GOT3 (cell line): ENCODE results near the gene GIPC3.
A peak's percentile ranks its signal among the peaks of the same experiment; 100 is the strongest.
"Not testable (repeated sequence)": the region's sequence is repeated elsewhere in the genome, so short reads cannot be mapped to it uniquely, and the experiment has no call there.

ENCODE experiments used
- DNase-seq: peaks from one replicate; lab custom pipeline; 2025; ENCODE audit warnings: mixed read lengths; lab: John Stamatoyannopoulos, UW

Gene GIPC3

DNA sequence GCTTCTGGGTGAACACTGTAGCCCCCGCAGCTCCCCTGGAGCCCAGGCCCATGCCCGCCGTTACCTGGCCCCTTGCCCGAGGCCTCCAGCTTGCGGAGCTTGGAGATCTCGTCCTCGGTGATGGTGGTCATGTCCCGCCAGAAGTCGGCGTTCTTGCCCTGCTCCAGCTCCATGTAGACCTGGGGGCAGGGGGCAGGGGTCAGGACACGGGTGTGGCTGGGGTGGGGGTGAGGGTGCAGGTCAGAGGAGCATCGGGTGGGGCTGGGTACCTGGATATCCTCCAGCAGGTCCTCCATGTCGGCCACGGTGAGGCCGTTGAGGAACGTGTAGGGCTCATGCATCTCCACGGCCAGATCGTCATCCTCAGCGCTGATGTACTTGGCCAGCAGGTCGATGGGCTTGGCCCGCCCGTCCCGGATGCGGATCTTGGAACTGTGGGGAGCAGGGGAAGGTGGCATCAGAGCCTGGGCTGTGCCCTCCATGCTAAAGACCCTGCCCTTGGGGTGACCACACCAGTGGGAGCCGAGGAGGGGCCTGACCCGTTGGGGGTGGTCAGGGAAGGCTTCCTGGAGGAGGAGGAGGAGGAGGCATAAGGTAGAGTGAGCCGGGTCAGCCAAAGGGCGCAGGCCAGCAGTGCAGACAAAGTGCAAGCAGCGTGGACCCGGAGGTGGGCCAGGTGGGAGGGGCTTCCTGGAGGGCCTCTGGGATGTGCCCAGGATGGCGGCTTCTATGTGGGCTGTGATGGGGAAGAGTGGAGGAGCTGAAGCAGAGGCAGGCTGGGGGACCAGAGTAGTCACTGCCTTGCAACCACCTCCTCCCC lies 33.7 kb downstream of the GIPC3 start:
- DNase-seq, result no peak

GRCh38 chr19:3619631-3620012 lies 34.3 kb downstream of the GIPC3 start:
- no peak for DNase-seq

- DNase-seq, result no peak
Observed at GRCh38 chr19:3620145-3620816, 35.0 kb downstream of the GIPC3 start.

DNA sequence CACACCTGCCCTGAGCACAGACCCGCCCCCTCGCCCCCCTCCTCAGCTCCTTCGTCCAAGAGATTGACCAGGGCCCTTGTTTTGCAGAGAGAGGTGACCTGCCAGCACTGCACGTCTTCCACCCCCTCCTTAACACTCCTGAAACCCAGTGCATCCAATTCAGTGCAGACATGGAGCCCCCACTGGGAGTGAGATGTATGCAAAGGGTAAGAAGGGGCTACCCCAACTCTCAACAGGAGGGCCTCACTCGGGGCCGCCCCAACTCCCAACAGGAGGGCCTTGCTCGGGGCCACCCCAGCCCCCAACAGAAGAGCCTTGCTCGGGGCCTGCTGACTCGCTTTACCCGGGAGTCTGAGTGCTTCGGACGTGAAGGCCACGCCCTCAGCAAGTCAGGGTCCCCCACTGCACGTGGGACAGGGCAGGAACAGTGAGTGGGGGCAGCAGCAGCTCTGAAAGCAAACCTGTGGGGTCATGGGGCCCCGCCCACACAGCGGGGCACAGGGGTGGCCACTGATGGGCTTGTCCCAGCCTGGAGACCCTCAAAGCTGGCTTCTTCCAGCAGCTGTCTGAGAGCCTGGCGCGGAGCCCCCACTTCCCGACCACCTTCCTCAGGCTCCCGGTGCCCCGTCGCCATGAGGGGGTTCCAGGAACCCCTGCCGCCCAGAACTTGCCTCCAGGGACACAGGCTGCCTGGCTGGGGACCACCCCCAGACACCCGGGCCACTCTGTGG lies 35.7 kb downstream of the GIPC3 start:
- no peak for DNase-seq

DNA sequence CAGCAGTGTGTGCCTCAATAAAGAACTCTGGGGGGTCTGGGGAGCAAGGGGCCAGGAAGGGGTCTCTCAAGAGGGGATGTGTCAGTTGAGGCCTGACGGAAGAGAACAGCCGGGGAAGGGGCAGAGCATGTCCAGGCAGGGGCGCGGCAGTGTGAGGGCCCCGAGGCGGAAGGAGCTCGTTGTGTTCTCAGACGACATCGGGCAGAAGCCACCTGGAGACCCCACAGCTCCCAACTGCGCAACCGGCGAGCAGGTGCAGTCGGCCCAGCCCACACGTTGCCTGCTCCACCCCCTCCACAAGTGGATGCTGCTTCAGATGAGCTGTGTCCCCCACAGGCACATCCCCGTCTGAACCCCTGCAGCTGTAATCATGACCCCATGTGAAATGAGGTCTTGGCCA lies 36.4 kb downstream of the GIPC3 start:
- no peak for DNase-seq

GRCh38 chr19:3622224-3622623 lies 36.9 kb downstream of the GIPC3 start:
- DNase-seq, result no peak

- DNase-seq, result no peak
Observed at GRCh38 chr19:3623716-3624115, 38.4 kb downstream of the GIPC3 start.

GRCh38 chr19:3625996-3626472 lies 40.8 kb downstream of the GIPC3 start:
- no peak for DNase-seq

GRCh38 chr19:3626473-3627350 lies 41.4 kb downstream of the GIPC3 start, which contains the start of gene CACTIN:
Gene CACTIN (minus strand): TSS chr19:3626790. CDS start chr19:3626762, 28 bp downstream.
- peak; percentile 95 for DNase-seq

DNA sequence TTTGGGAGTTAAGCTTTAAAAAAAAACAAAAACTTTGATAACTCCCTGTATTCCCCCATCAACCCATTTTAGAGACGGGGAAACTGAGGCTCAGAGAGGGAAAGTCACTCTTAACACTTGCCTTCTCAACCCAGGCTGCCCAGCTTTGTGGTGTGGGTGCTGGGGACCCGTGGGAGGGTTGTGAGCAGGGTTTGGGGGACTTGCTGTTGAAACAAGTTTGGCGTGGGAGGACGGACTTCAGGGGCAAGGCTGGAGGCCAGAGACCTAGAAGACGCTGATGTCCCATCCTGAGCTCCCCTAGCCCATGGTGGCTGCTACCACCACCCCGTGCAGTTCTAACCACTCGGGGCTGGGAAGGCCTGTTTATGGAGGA lies 42.1 kb downstream of the GIPC3 start:
- no peak for DNase-seq

DNA sequence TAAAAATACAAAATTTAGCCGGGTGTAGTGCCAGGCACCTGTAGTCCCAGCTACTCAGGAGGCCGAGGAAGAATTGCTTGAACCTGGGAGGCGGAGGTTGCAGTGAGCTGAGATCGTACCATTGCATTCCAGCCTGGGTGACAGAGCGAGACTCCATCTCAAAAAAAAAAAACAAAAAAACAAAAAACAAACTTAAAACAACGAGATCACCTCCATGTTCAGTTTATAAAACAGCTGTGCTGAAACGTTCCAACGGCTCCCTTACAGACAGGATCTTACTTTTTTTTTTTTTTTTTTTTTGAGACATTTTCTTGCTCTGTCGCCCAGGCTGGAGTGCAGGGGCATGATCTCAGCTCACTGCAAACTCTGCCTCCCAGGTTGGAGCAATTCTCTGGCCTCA lies 43.5 kb downstream of the GIPC3 start:
- not testable (repeated sequence) for DNase-seq

- no peak for DNase-seq
Observed at GRCh38 chr19:3631053-3631861, 46.0 kb downstream of the GIPC3 start.

DNA sequence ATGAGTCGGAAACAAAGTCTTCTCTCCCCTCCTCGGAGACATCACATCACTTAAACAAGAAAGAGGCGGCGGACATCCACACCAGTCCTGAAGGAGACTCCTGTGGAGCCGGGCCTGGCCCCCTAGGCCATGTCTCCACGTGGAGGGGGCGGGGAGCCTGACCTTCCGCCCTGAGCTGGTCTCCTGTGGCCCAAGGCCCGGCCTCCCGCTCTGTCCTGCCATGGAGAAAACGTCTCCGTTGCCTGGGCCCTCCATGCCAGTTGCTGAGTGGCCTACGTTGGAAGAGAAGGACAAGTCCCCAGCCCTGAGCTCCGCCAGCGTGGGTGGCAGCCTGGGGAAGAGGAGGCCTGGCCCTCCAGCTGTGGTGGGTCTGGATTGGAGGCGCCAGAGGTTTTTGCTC lies 46.8 kb downstream of the GIPC3 start:
- no peak for DNase-seq

- DNase-seq, result no peak
Observed at GRCh38 chr19:3632739-3633558, 47.7 kb downstream of the GIPC3 start.

GRCh38 chr19:3633559-3633988 lies 48.3 kb downstream of the GIPC3 start:
- DNase-seq, result no peak

GRCh38 chr19:3634496-3635045 lies 49.3 kb downstream of the GIPC3 start:
- no peak for DNase-seq

- no peak for DNase-seq
Observed at GRCh38 chr19:3636506-3636905, 51.2 kb downstream of the GIPC3 start.

DNA sequence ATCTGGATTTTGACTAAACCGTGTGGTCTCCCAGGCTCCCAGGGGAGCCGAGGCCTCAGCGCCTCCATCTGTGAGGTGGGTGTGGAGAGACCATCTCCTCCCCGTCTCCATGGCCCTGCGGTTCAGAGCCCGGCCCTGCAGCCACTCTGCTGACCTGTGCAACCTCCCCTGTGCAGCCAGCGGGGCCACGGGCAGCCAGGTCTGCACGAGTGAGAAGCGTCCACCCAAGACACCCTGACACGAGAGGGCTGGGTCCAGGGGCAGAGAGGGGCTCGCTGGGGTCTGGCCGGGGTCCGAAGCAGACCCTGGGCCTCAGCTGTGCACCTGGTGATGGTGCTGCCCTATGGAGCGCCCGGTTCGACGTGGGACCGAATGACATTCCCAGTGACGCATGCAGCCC lies 51.7 kb downstream of the GIPC3 start:
- DNase-seq, result no peak

- DNase-seq, result no peak
Observed at GRCh38 chr19:3637621-3638020, 52.3 kb downstream of the GIPC3 start.
